GM18498 (cell line): Measurements from ENCODE around the gene HMGCL.
"Not testable (repeated sequence)": the region's sequence is repeated elsewhere in the genome, so short reads cannot be mapped to it uniquely, and the experiment has no call there.

Experiments
- ATAC-seq: cut with Tn5 transposase; IDR thresholded peaks from one replicate; pipeline ENCODE4 v1.9.1; 2021; ENCODE audit warnings: mild to moderate bottlenecking, moderate library complexity; ENCODE audit not compliant: unreplicated experiment

The HMGCL gene

DNA sequence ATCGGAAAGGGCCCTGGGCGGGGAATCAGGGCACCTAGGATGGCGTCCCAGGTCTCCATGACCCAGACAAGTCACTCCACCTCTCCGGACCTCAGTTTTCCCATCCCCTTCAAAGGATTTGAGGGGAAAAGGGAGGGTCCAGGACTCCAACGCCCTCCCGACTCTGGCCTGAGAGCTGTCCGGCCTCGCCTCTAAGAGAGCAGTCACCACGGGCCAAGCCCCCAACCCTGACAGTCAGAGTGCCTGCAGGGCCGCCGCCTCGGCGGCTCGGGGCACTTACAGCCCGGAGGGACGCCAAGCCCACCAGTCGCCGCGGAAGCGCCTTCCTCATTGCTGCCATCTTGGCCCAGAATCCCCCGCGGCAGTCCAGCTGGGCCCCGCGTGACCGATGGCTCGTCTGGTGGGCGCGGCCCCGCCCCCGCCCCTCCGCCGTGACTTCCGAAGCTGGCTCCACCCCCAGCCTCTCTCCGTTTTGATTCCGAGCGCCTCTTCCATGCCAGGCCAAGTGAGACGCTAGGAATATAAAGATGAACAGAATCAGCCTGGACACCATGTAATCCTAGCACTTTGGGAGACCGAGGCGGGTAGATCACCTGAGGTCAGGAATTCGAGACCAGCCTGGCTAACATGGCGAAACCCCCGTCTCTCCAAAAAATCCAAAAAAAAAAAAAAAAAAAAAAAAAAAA lies at the start of gene HMGCL:
Gene HMGCL, minus strand, starts transcription at position 354 of the 686 bp plus-strand sequence. Its CDS starts 14 bp downstream, at position 340.
- peak; percentile 88 for ATAC-seq

GRCh38 chr1:23872421-23872820 lies 47.2 kb upstream of the HMGCL start:
- no peak for ATAC-seq

GRCh38 chr1:23869051-23869450 lies 43.8 kb upstream of the HMGCL start:
- no peak for ATAC-seq

- peak; percentile 5 for ATAC-seq
Measured at GRCh38 chr1:23868557-23869016, 43.4 kb upstream of the HMGCL start.

GRCh38 chr1:23867895-23868556 lies 42.8 kb upstream of the HMGCL start, which contains the start of gene FUCA1:
Gene FUCA1 (minus strand): TSS chr1:23868290. CDS start chr1:23868286, 4 bp downstream.
- ATAC-seq: peak; percentile 95

DNA sequence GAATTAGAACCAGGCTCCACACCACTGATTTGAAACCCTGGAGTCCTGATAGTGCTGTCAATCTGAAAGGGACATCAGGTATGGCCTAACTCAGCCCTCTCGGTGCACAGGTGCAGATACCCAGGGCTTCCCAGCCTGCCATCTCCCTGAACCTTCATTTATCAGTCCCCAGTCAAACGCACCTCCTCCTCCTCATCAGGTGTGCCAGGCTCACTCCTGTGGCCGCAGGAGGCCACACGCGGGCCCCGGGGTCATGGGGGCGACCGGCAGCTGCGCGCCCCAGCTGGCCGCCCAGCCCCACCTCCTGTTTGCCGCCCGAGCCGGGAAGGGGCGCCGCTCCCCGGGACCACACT lies 42.3 kb upstream of the HMGCL start:
- no peak for ATAC-seq

GRCh38 chr1:23865543-23865930 lies 40.3 kb upstream of the HMGCL start:
- no peak for ATAC-seq

DNA sequence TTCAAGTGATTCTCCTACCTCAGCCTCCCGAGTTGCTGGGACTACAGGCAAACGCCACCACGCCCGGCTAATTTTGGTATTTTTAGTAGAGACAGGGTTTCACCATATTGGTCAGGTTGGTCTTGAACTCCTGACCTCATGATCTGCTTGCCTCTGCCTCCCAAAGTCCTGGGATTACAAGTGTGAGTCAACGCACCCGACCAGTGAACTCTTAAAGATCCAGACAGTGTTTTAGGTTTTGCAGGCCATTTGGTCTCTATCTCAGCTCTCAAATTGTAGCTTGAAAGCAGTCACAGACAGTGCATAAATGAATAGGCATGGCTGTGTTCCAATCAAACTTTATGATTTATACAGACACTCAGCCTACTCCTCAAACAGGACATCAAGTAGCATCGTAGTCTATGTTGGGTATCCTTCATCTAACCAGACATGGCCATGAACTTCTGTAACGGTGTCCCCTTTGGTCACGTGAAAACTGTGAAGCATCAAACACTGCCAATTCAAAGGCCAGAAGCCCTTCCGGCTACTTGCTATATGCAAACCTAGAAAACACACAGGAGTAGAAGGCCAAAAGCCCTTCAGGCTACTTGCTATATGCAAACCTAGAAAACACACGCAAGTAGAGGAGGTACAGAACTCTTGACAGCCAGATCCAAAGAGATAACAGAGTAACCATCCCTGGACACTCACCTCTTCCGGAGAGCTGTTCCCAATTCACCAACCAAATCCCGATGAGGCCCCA lies 39.7 kb upstream of the HMGCL start:
- ATAC-seq: no peak

- no peak for ATAC-seq
Measured at GRCh38 chr1:23862640-23863039, 37.4 kb upstream of the HMGCL start.

DNA sequence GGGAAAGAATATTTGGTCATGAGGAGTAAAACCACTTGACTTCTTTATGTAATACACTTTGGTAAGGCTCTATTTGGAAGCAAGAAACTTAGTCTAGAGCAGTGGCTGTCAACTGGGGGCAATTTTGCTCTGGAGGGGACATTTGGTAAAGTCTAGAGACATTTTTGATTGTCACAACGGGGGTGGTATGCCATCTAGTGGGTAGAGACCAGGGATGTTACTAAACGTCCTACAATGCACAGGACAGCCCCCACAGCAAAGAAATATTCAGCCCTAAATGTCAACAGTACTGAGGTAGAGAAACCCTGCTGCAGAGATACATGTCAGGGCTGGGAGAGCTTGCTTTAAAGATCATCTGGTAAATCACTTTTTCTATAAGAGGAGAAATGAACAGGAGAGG lies 29.3 kb upstream of the HMGCL start:
- no peak for ATAC-seq

DNA sequence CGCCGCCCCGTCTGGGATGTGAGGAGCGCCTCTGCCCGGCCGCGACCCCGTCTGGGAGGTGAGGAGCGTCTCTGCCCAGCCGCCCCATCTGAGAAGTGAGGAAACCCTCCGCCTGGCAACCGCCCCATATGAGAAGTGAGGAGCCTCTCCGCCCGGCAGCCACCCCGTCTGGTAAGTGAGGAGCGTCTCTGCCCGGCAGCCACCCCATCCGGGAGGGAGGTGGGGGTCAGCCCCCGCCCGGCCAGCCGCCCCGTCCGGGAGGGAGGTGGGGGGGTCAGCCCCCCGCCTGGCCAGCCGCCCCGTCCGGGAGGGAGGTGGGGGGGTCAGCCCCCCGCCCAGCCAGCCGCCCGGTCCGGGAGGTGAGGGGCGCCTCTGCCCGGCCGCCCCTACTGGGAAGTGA lies 27.9 kb upstream of the HMGCL start:
- ATAC-seq: not testable (repeated sequence)

DNA sequence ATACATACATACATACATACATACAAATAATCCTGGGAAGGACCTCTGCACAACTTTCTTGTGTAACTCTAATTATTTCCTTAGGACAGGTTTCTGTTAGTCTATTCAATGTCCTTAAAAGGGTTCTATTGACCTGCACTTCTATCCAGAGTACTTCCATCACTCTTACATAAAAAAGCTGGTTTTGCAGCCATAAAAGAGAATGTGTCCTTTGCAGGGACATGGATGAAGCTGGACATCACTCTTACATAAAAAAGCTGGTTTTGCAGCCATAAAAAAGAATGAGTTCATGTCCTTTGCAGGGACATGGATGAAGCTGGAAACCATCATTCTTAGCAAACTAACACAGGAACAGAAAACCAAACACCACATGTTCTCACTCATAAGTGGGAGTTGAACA lies 26.2 kb upstream of the HMGCL start:
- ATAC-seq: not testable (repeated sequence)

DNA sequence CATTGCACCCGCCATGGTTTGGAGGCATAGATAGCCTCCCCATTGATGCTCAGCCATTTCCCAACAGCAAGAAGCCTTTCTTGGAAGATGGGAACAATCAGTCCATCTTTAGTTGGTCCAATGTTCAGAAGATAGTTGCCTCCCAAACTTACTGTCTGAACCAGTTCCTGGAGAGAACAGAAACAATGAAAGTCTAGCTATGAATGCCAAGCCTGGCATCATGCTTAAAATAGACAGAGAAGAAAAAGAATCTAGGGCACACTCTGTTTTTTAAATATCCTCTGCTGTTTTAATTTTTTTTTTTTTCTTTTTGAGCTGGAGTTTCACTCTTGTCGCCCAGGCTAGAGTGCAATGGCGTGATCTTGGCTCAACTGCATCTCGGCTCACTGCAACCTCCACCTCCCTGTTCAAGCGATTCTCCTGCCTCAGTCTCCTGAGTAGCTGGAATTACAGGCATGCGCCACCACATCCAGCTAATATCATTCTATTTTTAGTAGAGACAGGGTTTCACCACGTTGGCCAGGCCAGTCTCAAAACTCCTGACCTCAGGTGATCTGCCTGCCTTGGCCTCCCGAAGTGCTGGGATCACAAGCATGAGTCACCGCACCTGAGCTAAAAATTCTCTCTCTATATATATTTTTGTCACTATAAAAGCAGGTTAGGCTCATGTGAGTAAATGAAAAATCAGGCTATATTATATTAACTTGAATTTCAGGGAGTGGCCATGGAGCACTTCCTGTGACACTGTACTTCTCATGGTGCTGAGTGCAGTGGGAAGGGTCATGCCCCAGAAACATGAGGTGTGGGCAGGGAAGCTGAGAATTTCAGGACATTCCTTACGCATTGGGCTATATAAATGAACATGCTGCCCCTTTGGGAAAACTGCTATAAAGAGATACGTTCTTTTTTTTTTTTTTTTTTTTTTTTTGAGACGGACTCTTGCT lies 23.7 kb upstream of the HMGCL start:
- no peak for ATAC-seq

- ATAC-seq: not testable (repeated sequence)
Measured at GRCh38 chr1:23847482-23848095, 22.4 kb upstream of the HMGCL start.

DNA sequence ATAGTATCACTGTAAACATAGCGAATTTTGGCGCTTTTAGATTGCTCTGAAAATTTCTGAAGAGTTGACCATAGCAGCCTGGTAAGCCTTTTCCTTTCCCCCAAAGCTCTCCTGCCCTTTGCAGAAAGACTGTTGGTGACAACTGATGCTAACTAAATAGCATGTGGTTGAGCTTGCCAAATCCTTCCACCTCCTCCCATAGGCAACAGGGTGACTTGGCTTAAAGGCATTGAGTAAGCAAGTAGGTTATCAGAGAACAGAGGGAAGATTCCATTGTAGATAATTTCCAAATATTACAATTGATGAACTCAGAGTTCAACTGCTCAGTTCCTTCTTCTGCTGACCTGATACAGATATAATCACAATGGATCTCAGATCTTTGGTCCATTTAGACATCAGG lies 19.9 kb upstream of the HMGCL start:
- no peak for ATAC-seq

DNA sequence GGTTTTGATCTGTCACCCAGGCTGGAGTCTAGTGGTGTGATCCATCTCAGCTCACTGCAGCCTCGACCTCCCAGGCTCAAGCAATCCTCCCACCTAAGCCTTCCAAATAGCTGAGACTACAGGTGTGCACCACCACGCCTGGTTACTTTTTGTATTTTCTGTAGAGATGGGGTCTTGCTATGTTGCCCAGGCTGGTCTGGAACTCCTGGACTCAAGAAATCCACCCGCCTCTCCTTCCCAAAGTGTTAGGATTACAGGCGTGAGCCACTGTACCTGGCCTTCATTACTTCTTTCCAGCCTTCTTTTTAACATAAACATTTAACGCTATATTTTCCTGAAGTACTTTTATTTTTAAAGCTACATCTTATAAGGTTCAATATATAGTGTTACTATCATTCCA lies 18.4 kb upstream of the HMGCL start:
- ATAC-seq: no peak

DNA sequence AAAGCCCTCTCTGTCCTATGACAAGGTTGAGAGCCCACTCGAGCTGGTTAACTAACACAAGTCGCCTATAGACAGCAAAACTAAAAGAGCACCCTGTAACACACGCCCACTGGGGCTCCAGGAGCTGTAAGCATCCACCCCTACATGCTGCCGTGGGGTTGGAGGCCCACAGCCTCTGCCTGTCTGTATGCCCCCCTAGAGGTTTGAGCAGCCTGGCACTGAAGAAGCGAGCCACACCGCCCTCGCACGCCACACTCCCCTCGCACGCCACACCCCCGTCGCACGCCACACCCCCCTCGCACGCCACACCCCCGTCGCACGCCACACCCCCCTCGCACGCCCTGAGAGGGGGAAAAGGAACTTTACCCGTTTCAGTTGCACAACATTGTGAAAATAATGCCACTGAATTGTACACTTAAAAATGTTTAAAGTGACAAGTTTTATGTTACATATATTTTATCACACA lies 13.2 kb upstream of the HMGCL start:
- no peak for ATAC-seq

- ATAC-seq: no peak
Measured at GRCh38 chr1:23837908-23838307, 12.7 kb upstream of the HMGCL start.

DNA sequence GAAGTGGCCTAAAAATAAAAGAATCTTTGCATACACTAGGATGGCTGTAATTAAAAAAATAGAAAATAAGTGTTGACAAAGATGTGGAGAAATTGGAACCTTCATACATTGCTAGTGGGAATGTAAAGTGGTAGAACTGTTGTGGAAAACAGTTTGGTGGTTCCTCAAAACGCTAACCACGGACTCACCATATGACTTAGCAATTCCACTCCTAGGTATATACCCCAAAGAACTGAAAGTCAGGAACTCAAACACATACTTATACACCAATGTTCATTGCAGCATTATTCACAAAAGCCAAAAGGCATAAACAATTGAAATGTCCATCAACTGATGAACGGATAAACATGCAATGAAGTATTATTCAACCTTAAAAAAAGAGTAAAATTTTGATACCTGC lies 10.8 kb upstream of the HMGCL start:
- ATAC-seq: no peak

- ATAC-seq: not testable (repeated sequence)
Measured at GRCh38 chr1:23834156-23834555, 8.9 kb upstream of the HMGCL start.
